ENCODE results near the gene IQGAP2.

GRCh38 chr5:76492819-76493189 lies 89.7 kb downstream of the IQGAP2 start:
- TF ChIP-seq EZH2phosphoT487 (IDR thresholded peaks at IDR 0.05; ENCODE audit: borderline replicate concordance, low read length), result no peak
- TF ChIP-seq CTCF (IDR thresholded peaks at IDR 0.05; ENCODE audit: low read depth, low read length, poor library complexity, severe bottlenecking), result no peak

Measured in DOHH2 (cell line).